ENCODE data around the gene TC2N. TPM values are rescaled to one million over a fixed set of nuclear protein-coding genes. Genes with fewer than 3 reads are reported as not detected.

Gene TC2N
- total RNA-seq: 5.6 TPM

DNA sequence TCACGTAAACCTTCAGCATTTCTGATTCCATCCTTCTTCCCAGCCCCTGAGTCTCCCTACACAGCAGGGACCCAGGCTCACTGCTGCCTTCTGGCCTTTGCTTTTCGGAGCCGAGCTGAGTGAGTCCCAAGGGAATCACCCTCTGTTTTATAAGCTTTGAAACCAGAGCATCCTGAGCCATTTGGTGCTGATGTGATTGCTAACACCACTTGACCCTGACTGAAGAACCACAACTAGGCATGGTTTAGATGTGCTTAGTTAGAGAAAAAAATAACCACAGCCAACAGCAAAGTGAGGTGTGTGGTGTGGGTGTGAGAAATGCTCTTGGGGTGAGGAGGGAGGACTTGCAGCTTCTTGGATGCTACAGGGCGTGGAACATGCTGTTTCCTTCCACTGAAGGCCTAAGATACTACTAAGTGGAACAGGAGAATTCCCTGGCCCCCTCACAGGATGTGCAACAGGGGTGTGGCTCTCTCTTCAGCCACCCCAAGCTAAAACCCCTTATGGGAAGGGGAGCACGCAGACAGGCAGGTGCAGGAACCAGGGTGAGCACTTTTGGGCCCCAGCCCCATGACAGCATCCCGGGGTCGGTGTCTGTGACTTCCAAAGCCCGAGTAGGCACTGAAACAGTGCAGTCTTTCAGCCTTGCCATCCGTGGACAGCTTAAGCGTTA, at the start of gene TC2N:
Gene TC2N, minus strand, starts transcription at position 221 of the 673 bp plus-strand sequence. CDS start 53,767 bp downstream, outside the sequence.

DNA sequence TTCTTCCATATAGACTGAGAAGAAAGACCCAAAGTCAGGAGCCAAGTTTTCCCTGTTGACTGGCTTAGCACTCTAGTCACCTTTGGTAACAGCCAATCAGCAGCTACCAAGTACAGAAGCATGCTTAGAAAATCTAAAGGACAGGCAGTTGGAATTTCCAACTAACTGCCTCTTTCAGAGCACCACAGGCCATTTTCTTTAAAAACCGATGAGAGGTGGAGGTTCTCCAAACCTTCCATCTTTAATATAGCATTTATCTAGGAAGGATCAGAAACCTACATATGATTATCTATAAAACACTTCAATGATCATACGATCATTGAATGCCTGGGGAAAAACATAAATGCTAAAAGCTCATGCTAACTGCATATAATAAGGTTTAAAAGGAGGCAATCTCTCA, 135.3 kb downstream of the TC2N start, which contains the start of gene CATSPERB:
Gene CATSPERB, minus strand, starts transcription at position 101 of the 400 bp plus-strand sequence. CDS start 2,607 bp downstream, outside the sequence.

Other genes with a start within 250 kb of the TC2N start
- gene CATSPERB, start 135.4 kb downstream of the TC2N start, total RNA-seq: 0.63 TPM
- 1.6 TPM for gene FBLN5, start 80.2 kb upstream of the TC2N start, total RNA-seq
- 39.4 TPM for gene TRIP11, start 172.5 kb upstream of the TC2N start, total RNA-seq
- gene ATXN3, start 239.0 kb upstream of the TC2N start, total RNA-seq: 36.0 TPM